ENCODE results near the gene DNAAF8. TPM values are rescaled to one million over a fixed set of nuclear protein-coding genes. Genes with fewer than 3 reads are reported as not detected.
A peak's percentile ranks its signal among the peaks of the same experiment; 100 is the strongest.

DNAAF8 gene
- polyA plus RNA-seq, 3 donors = 0.04 to 0.36 TPM; not detected in 1

DNA sequence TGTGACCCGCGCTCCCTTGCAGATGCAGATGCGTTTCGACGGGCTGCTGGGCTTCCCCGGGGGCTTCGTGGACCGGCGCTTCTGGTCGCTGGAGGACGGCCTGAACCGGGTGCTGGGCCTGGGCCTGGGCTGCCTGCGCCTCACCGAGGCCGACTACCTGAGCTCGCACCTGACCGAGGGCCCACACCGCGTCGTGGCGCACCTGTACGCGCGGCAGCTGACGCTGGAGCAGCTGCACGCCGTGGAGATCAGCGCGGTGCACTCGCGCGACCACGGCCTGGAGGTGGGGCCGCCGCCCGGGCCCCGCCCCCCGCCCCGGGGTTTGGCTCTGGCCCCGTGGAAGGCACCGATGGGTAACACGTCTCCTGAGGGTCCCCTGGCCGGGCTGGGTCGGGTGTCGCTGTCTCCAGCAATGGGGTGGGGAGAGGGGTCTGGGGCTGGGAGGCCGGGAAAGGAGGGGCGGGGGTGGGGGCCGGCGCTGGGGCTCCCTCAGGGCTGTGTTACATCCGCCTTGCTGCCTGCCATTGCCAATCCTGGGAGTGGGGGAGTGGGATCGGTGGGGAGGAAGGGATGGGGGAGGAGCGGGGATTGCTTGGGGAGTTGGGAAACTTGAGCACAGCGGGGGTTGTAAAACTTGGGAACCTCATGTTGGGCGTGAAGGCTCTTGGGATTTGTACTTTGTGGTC lies 40.2 kb upstream of the DNAAF8 start:
- Histone ChIP-seq H3K79me2 (ENCODE audit: insufficient read depth, low read length) (peaks cover 35% of the 10 kb centered on the region), H3K27me3 (ENCODE audit: control insufficient read depth in 2 of 2, insufficient read depth in 2 of 2, low read length in 2 of 2) (no peaks in the 10 kb centered on the region), H3K27ac (ENCODE audit: low read depth in 1 of 2, low read length in 2 of 2) (peak overlapping the region in 1 of 2 donors; percentile 83), H4K20me1 (ENCODE audit: insufficient read depth, low read length) (peaks cover 29% of the 10 kb centered on the region), H3K4me1 (ENCODE audit: control insufficient read depth in 1 of 2, insufficient read depth in 2 of 2, low read length in 2 of 2) (peaks cover 48 to 57% of the 10 kb centered on the region in 2 donors), H3K36me3 (replicated peaks in 1 of 2; ENCODE audit: control insufficient read depth in 1 of 2, insufficient read depth in 2 of 2, low read length in 2 of 2) (peaks cover 43 to 45% of the 10 kb centered on the region in 2 donors), H3K4me2 (replicated peaks; ENCODE audit: extremely low read depth, low read length, poor library complexity, severe bottlenecking) (peak overlapping the region; percentile 97), H3K9me3 (replicated peaks in 1 of 2; ENCODE audit: control insufficient read depth in 1 of 2, insufficient read depth in 1 of 2, low read length in 2 of 2) (no peaks in the 10 kb centered on the region), H3K4me3 (replicated peaks in 1 of 3; ENCODE audit: low read depth in 2 of 3, low read length in 3 of 3) (peak overlapping the region; percentile 67 to 97 (median 83)), H2AFZ (ENCODE audit: insufficient read depth, low read depth, low read length, poor library complexity, severe bottlenecking) (peak overlapping the region; percentile 88), H3K9ac (ENCODE audit: insufficient read depth, low read length, poor library complexity, severe bottlenecking) (peak overlapping the region; percentile 90)
- Mint-ChIP-seq H3K4me3 (peak overlapping the region; percentile 75 to 86), H3K4me1 (peaks cover 42% of the 10 kb centered on the region), H3K36me3 (peaks cover 18 to 49% of the 10 kb centered on the region in 2 donors), H3K9me3 (no peaks in the 10 kb centered on the region), H3K27ac (peak overlapping the region in 3 of 7 donors; percentile 75 to 87 (median 78)), H3K27me3 (ENCODE audit: low read depth in 3 of 3) (peaks cover 0 to 1% (median 0%) of the 10 kb centered on the region in 3 donors)
- TF ChIP-seq, protein P1, sequence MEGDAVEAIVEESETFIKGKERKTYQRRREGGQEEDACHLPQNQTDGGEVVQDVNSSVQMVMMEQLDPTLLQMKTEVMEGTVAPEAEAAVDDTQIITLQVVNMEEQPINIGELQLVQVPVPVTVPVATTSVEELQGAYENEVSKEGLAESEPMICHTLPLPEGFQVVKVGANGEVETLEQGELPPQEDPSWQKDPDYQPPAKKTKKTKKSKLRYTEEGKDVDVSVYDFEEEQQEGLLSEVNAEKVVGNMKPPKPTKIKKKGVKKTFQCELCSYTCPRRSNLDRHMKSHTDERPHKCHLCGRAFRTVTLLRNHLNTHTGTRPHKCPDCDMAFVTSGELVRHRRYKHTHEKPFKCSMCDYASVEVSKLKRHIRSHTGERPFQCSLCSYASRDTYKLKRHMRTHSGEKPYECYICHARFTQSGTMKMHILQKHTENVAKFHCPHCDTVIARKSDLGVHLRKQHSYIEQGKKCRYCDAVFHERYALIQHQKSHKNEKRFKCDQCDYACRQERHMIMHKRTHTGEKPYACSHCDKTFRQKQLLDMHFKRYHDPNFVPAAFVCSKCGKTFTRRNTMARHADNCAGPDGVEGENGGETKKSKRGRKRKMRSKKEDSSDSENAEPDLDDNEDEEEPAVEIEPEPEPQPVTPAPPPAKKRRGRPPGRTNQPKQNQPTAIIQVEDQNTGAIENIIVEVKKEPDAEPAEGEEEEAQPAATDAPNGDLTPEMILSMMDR (IDR thresholded peaks at IDR 0.05) = no peak
- DNase-seq = no peak
- WGBS (ENCODE audit: insufficient coverage) = 3% methylated on average over 49 of the region's 54 CpGs
- intact Hi-C loops (cut with micrococcal nuclease) = loop anchor here (2.0 to 5.0 kb wide), 2 partner anchors 41 to 67 kb away; partner anchors contain the start of genes ANKS3 (in 1 of the 2) and DNAAF8 (in 1 of the 2)

DNA sequence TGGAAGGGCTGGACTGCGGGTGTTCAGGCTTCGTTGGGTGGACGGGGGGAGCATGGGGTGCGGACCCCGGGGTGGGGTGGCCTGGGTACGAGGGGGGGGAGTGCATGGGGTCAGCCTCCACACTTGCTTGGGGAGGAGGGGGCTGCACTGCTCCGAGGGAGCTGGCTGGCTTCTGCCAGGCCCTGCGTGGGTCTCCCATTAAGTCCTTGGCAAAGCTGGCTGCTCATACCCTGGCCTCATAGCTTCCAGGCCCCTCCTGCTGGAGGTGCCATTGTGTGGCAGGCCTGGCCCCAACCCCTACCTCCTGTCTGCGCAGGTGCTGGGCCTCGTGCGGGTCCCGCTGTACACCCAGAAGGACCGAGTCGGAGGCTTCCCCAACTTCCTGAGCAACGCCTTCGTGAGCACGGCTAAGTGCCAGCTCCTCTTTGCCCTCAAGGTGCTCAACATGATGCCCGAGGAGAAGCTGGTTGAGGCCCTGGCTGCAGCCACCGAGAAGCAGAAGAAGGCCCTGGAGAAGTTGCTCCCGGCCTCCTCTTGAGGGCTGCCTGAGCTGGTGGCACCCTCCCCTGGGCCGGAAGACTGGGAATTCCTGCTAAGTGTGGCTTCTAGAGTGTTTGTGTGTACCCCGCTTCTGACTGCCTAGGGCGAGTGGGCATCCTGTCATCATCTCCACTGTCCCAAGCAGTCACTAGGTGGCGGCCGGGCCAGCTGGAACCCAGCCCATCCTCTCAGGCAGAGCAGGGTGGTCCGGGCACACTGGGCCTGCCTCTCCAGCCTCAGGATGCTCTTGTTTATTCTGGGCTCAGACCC lies 39.5 kb upstream of the DNAAF8 start:
- Mint-ChIP-seq H3K27ac (peak overlapping the region in 4 of 7 donors; percentile 25 to 53 (median 31)), H3K27me3 (ENCODE audit: low read depth in 3 of 3) (peaks cover 0 to 1% (median 0%) of the 10 kb centered on the region in 3 donors), H3K9me3 (no peaks in the 10 kb centered on the region), H3K4me3 (peak overlapping the region; percentile 75 to 86), H3K36me3 (peaks cover 25 to 51% of the 10 kb centered on the region in 2 donors), H3K4me1 (peaks cover 36% of the 10 kb centered on the region)
- H3K27ac ChIP-seq (ENCODE audit: low read depth in 1 of 2, low read length in 2 of 2) = peak overlapping the region in 1 of 2 donors; percentile 5
- H3K9me3 ChIP-seq (replicated peaks in 1 of 2; ENCODE audit: control insufficient read depth in 1 of 2, insufficient read depth in 1 of 2, low read length in 2 of 2) = no peaks in the 10 kb centered on the region
- WGBS (ENCODE audit: insufficient coverage) = 77% methylated on average over 23 of the region's 26 CpGs
- peaks cover 29% of the 10 kb centered on the region for H4K20me1 ChIP-seq (ENCODE audit: insufficient read depth, low read length)
- H3K27me3 ChIP-seq (ENCODE audit: control insufficient read depth in 2 of 2, insufficient read depth in 2 of 2, low read length in 2 of 2) = no peaks in the 10 kb centered on the region
- H3K4me1 ChIP-seq (ENCODE audit: control insufficient read depth in 1 of 2, insufficient read depth in 2 of 2, low read length in 2 of 2) = peaks cover 41 to 49% of the 10 kb centered on the region in 2 donors
- intact Hi-C loops (cut with micrococcal nuclease) = loop anchor here in 1 of 2 donors (5.0 kb wide), 1 partner anchor 68 kb away; no protein-coding TSS in a partner anchor
- peak overlapping the region; percentile 97 for H3K4me2 ChIP-seq (replicated peaks; ENCODE audit: extremely low read depth, low read length, poor library complexity, severe bottlenecking)
- TF ChIP-seq, protein P1 (IDR thresholded peaks at IDR 0.05) = no peak
- H3K9ac ChIP-seq (ENCODE audit: insufficient read depth, low read length, poor library complexity, severe bottlenecking) = peak overlapping the region; percentile 90
- peak overlapping the region in 2 of 3 experiments; percentile 67 to 97 for H3K4me3 ChIP-seq (replicated peaks in 1 of 3; ENCODE audit: low read depth in 2 of 3, low read length in 3 of 3)
- H3K36me3 ChIP-seq (replicated peaks in 1 of 2; ENCODE audit: control insufficient read depth in 1 of 2, insufficient read depth in 2 of 2, low read length in 2 of 2) = peaks cover 47% of the 10 kb centered on the region in 2 donors
- peaks cover 35% of the 10 kb centered on the region for H3K79me2 ChIP-seq (ENCODE audit: insufficient read depth, low read length)
- DNase-seq = peak in 1 of 3 donors; percentile 11
- no peak overlapping the region for H2AFZ ChIP-seq (ENCODE audit: insufficient read depth, low read depth, low read length, poor library complexity, severe bottlenecking)
